Stimulated activated CD8-positive, alpha-beta memory T cell treated with anti-CD3 and anti-CD28 coated beads, Interleukin-15, amount 100 ng/mL, for 48 hours (primary cell): ENCODE results near the gene DES.

ENCODE experiments used
- DNase-seq, 2 donors: peaks; one replicate each; pipeline ENCODE4 v3.0.0-alpha.2; 2020; ENCODE audit warnings: low read depth in 2 of 2

The DES gene

DNA sequence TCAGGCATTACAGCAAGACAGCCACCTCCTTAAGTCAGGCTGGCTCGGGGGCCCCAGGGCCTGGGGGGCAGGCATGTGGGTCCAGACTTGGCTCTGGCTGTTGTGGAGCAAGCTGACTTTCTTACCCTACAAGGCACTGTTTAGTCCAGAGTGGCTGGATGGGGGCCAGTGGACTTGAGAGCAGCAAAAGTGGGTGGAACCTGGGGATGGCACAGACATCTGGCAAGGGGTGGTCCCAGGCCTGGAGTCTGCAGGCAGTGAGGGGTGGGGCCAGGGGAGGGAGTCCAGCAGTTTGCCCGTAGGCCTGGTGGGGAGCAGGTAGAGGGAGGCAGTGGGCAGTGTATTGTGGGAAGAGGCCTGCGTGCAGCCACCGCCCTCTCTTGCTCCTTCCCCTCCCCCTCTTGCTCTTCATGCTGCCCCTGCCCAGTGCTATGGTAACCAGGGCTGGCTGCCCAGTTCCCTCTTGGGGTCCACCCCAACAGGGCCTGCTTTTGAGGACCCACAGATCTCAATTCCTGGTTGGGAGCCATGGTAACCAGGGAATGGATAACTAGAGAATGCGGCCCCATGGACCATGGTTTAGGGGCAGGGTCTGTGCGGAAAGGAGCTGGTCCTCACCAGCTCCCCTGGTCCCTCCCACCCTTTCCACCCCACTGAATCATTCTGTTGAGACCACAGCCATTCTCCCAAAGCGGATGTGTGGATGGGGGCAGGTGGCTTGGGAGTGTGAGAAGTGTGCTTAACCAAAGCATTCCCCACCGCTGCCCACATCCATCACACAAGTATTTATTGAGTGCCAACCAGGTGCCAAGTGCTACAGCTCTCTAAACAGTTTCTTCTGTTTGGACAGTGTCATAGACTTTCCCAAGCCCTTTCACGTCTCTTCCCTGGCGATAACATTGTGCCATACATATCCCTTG lies 35.8 kb downstream of the DES start:
- DNase-seq, result no peak

DNA sequence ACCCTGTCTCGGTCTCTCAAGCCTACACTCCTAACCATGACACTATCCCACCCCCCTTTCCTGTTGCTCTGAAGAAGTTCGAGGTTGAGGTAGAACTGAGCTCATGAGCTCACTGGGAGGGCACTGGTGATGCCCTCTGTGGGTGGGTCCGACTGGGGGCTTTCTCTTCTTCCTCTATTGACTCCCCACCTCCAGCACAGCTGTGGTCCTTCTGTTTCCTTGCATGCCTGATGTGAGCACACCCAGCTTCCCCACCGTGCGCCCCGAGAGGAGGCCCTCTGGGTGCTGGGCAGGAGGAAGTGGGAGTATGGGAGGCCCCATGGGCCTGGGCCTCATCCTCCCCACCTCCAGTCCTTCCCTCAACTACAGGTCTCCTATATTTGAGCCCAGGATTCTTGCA lies 37.4 kb downstream of the DES start:
- DNase-seq, result no peak

DNA sequence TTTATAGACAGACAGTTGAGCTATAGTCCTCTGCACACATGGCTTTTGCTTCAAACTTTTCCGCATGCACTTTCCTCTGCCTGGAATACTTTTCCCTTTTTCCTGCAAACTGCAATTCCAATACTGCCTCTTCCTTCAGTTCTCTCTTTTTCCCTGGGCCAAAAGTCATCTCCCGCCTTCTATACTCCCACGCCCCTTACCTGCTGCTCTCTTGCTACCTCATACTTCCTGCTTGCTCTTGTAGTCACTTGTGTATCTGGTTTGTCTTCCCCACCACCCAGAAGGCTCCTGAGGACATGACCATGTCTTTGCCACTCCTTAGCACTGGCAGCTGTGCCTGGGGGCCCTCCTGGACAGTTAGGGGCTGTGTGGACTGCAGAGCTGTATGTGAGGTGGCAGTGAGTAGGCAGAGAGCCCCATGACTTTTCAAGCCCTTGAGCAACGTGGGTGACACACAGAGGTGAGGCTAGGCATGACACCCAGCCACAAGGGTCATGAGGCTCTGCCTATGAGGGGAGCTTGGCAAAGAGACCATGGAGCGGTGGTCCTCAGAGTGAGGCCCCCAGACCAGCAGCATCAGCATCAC lies 39.7 kb downstream of the DES start:
- no peak for DNase-seq

DNA sequence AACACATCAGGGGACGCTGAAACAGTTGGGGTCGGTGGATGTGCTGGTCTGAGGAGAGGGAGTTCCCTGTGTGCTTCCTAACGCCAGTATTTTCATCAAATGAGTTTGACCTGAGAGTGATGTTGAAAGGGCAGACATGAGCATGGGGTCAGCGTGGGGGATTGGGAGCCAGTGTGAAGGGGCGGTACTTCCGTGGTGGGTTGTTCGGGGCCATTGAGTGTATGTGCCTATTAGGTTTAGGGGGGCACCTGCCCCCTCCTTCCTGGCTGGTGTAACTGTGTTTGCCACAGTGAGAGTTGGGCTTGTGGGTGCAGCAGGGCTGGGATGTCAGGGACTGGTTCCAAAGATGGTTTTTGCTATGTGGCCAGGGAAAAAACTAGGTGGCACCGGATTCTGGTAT lies 40.8 kb downstream of the DES start:
- no peak for DNase-seq

DNA sequence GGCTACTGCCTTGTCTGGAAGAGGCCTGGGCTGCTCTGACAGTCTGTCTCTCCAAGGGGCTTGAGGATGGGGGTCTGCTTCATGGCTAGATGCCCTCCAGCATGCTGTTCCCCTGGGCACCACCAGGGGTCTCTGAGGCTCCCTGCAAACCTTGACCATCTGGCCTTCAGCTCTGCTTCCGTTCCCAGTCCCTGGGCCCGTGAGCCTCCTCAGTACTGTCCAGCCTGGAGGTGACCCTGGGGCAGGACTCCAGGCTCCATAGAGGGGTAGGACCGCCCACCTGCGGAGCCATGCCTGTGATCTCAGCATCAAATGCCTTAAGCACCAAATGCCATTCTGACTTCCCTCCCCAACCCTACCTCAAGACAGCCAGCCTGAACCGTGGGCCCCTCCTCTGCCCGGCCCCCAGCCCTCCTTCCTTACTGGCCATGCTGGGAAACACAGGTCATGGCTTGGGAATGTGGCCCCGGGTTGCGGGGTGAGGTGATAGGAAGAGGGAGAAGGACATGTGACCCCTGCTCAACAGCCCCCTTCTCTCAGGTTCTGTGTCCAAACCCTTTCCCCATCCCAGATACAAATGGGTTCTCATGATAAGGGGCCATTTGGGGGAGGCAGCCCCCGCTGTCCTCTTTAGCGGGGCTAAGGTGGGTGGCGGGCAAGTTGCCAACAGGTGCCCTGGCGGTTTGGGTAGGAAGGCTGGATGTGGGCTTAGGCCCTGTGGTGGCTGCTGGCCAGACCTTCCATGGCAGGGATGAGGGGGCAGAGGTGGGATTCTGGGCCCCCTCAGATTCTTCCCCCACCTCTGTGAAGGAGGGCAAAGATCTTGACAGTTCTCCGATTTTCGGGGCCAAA lies 41.5 kb downstream of the DES start:
- DNase-seq, result no peak

DNA sequence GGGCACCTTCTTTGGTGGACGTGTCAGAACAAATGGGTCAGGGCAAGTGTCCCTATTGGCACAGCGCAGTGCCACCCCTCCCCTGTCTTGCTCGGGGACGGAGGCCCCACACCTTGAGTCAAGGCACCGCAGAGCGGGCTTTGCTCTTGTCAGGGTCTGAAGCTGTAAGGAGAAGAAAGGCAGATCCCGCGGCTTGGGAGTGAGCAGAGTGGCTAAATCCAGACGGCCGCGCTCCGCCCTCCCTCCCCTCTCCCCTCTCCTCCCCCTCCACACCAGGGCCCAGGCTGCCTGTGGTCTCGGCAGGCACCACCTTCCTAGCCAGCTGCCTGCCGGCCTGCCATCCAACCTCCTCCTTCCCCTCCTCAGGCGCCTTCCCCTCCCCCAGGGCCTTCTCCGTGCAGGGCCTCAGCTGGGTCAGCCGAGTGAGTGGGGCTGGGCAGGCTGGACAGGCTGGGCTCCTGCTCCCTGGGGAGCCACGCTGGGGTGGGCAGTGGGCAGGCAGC lies 42.3 kb downstream of the DES start:
- DNase-seq, result no peak

DNA sequence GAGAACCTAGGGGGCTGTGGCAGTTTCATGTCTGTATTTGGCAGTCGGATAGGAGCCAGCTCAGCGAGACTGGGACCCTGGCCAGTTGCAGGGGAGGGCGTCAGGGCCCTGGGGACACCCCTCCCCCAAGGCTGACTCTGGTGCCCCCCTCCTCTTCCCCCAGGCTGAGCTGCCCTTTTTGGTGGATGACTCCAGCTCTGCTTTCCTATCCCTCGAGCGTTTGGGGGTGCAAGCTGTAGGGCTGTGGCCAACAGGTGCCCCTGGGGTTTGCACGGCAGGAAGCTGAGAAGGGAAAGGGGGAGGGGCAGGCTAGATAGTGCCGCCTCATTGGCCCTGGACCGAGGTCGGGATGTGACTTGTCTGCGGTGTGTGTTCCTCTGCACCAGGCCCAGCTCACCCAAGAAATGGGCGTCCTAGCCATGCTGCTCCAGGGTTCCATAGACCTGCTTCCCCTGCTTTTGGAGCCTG lies 42.9 kb downstream of the DES start:
- DNase-seq, result no peak

DNA sequence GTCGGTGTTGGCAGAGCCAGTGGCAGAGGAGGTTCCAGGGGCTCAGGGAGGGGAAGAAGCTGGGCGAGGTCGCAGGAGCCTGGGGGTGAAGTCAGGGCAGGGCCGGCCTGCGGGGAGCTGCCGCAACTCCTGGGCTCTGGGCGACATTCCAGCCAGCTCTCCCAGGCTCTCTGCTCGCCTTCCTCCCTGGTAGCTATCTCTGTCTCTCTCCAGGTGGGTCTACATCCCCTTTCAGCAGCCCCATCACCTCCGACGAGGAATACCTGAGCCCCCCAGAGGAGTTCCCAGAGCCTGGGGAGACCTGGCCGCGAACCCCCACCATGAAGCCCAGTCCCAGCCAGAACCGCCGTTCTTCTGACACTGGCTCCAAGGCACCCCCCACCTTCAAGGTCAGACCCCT lies 43.5 kb downstream of the DES start:
- DNase-seq, result no peak

DNA sequence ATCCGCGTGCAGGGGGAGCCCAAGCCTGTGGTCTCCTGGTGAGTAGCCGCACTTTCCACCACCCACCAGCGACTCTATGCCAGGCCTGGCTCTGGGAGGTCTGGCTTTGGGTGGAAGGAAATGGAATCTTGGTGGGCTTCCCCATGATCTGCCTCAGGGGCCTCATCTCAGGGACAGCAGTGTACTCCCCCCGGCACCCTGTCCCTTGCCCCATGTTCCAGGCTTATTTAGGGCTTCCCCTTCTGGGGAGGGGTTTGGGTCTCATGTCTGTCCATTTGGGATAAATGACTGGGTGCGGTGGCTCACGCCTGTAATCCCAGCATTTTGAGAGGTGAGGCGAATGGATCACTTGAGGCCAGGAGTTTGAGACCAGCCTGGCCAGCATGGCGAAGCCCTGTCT lies 44.2 kb downstream of the DES start:
- DNase-seq, result no peak

DNA sequence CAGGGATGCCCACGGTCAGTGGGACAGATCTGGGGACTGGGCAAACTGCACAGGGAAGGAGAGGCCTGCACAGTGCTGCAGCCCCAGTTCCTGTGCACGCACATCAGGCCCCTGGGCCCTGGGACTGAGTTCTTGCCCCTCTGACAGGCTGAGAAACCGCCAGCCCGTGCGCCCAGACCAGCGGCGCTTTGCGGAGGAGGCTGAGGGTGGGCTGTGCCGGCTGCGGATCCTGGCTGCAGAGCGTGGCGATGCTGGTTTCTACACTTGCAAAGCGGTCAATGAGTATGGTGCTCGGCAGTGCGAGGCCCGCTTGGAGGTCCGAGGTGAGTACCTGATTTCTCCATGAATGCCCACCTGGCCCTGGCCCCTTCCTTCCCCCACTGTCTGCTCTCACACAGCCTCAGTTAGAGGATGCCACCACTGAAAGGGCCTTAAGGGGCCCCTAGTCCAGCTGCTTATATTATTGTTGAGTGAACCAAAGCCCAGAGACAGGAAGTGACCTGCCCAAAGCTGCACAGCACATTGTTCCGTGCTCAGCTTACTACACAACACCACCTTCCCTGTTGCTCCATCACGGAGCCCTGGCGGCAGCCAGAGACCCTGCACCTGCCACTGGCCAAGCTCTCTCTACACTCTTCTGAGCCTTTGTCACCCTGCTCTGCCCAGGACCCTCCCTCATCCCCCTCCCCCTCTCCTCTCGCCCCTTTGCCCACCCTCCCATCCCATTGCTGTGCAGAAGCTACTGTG lies 46.3 kb downstream of the DES start:
- DNase-seq, result no peak

DNA sequence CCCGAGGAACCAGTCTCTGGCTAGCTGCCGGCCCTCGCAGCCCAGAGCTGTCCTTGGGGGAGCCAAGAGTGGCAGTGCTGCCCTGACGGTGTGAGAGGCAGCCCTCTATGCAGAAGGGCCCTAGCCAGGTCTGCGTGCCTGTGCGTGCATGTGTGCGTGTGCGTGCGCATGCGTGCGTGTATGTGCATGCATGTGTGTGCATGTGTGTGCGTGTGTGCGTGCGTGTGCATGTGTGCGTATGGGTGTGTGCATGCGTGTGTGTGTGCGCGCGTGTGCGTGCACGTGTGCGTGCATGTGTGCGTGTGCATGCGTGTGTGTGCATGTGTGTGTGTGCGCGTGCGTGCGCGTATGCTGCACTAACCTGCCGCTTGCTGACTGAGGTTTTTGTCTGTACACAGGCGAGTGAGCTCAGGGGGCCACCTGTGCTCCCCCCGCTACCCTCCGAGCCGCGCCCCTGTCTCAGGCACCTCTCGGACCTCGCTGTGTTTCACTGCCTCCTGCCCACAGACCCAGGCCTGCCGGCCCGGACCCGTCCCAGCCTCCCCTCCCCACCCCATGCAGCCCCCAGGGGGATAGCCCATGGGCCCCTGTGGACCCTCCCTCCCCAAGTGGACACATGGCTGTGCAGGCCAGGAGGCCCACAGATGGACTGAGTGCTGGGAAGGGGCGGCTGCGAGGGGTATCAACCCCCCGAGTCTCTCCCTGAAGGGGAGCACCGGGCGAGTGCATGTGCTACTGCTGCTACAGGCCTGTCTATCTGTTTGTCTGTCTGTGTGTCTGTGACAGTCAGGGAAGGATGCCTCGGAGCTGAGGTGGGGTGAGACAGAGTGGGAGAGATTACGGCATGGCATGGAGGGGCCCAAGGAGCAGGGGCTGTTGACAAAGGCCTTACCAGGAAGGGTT lies 47.7 kb downstream of the DES start:
- DNase-seq, result no peak

DNA sequence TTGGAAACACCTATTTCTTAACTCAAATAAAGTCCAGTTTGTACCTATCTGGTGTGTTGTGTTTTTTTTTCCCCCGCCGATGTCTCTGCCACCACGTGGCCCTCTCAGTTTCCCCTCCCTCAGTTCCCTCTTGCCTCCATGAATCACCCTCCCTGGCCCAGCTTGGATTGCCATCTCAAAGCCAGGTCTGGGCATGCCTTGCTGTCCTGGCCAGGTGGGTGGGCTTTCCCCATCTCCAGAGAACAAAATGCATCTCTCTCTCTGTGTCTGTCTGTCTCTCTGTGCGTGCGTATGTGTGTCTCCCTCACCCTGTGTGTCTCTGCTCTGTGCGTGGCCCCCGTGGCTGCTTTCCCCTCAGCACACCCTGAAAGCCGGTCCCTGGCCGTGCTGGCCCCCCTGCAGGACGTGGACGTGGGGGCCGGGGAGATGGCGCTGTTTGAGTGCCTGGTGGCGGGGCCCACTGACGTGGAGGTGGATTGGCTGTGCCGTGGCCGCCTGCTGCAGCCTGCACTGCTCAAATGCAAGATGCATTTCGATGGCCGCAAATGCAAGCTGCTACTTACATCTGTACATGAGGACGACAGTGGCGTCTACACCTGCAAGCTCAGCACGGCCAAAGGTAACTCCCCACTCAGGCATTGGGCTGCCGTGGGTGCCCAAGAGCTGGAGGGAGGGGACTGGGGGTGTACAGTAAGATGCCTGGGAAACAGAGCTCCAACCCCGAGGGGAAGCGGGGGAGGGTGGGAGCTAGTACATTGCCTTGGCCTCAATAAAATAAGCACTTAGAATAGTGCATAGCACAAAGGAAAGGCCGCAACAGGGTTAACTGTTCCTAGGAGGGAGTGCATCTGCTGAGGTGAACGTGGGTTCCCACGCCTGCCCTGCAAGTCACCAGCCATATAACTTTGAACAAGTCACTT lies 48.9 kb downstream of the DES start:
- no peak for DNase-seq

DNA sequence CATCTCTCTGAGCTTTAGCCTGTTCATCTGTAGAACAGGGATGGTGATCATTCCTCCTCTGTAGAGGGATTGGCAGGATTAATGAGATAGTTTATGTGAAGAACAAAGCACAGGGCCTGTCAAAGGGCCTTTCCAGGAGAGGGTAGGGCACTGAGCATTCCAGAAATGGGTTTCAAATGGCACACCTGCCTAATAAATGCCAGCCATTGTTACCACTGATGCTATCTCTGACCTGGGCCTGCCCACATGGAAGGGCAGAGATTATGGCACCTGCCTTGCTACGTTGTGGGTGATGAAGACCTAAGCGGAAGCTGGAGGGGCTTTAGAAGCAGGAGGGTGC lies 49.5 kb downstream of the DES start:
- DNase-seq, result no peak

DNA sequence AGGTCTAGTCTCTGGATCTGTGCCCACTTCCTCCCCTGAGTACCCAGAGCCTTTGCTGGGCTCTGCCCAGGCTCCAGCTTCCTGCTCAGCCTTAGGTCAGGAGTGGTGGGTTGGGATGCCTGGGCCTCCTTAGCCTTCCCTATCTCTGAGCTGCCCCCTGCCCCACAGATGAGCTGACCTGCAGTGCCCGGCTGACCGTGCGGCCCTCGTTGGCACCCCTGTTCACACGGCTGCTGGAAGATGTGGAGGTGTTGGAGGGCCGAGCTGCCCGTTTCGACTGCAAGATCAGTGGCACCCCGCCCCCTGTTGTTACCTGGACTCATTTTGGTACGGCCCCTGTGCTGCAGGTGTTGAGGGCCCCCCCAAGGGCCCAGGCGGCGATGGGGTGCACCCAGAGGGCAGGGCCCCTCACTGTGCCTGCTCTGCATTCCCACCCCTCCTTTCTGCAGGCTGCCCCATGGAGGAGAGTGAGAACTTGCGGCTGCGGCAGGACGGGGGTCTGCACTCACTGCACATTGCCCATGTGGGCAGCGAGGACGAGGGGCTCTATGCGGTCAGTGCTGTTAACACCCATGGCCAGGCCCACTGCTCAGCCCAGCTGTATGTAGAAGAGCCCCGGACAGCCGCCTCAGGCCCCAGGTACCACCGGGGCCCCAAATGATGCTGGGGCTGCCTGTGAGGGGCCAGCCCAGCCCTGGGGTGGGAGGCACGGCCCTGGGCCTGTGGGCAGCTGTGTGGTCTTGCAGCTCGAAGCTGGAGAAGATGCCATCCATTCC lies 50.4 kb downstream of the DES start:
- no peak for DNase-seq

DNA sequence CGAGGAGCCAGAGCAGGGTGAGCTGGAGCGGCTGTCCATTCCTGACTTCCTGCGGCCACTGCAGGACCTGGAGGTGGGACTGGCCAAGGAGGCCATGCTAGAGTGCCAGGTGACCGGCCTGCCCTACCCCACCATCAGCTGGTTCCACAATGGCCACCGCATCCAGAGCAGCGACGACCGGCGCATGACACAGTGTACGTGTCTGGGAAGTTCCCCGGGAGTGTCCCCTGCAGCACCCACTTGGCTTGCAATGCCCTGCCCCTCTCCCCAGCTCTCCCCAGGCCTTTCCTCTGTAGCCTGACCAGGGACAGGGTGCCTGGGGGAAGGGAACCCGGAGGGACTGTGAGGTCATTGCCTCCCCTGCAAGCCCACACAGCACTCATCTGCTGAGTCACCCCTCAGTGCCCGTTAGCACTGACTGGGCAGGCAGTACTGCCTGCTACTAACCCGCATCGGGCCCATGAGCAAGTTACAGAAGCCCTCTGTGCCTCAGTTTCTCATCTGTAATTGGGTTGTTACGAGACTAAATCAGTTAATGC lies 51.1 kb downstream of the DES start:
- no peak for DNase-seq

DNA sequence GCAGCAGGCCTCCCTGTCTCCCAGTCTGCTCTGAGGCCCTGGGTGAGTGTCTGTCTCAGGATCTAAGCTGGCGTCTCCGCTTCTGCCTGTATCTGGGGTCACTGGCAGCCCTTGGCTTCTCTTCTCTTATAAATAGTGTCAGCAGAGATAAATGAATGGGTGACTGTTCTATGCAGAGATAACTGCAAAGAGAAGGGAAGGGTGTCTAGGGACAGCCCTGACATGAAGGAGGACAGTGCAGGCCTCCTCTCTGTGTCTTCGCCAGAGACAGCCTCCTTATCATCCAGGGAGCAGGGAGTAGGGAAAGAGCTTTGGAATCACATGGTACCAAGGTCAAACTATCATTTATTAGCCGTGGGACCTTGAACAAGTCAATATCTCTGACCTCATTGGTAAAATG lies 52.3 kb downstream of the DES start:
- DNase-seq, result no peak

DNA sequence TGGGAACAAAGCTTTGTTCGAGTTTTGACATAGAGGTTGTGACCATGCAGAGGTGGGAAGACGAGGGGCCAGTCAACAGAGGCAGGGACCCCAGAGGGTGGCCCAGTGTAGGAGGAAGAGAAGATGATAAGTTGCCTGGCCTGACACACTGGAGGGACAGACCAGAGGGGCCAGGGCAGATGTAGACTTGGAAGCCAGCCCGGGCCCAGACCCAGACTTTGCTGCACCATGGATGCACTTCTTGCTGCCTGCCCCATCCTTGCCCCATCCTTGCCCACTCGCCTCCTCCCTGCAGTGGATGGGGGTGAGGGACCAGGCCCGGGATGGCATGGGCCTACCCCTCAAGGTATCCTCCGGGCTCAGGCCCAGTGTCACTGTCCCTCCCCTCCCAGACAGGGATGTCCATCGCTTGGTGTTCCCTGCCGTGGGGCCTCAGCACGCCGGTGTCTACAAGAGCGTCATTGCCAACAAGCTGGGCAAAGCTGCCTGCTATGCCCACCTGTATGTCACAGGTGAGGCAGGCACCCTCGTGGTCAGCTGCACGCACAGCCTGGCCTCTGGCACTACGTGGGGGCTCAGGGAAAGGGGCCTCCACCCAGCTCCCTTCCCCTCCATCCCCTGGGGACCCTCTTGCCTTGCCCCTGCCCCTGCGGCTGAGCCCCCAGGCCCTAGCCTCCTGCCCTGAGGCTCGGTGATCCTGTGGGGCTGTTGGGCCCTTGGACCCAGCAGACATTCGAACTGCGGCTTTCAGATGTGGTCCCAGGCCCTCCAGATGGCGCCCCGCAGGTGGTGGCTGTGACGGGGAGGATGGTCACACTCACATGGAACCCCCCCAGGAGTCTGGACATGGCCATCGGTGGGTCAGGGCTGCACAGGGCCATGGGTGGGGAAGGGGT lies 53.5 kb downstream of the DES start:
- DNase-seq, result no peak
